Keratinocyte (primary cell): ENCODE data around the gene C20orf204. TPM values are rescaled to one million over a fixed set of nuclear protein-coding genes. Genes with fewer than 3 reads are reported as not detected.
A peak's percentile ranks its signal among the peaks of the same experiment; 100 is the strongest.

ENCODE experiments used
- DNase-seq: peaks from one replicate; pipeline ENCODE4 v3.0.0-alpha.2; 2011; ENCODE audit warnings: low read depth, missing footprints, low spot score
- FAIRE-seq: peaks from 2 replicates; lab custom pipeline; 2011; peaks lifted over from hg19 to GRCh38; lab: Jason Lieb, UNC
- H2AFZ ChIP-seq: 2 replicates; pipeline ENCODE4 v1.6.0; 2012; ENCODE audit warnings: low read length, control low read depth, inconsistent platforms; ENCODE audit not compliant: control insufficient read depth
- H3K27ac ChIP-seq: 2 replicates; pipeline ENCODE4 v1.5.1; 2011; ENCODE audit warnings: low read length; ENCODE audit not compliant: control insufficient read depth, insufficient read depth
- H3K27me3 ChIP-seq: 3 replicates; pipeline ENCODE4 v1.6.0; 2011; ENCODE audit warnings: low read length; ENCODE audit not compliant: control insufficient read depth, insufficient read depth; ENCODE audit errors: extremely low read depth
- H3K36me3 ChIP-seq, 2 experiments: 2 replicates in 1 of 2; 3 replicates in 1 of 2; pipeline ENCODE4 v1.5.1; 2011; ENCODE audit warnings: low read length in 2 of 2, mild to moderate bottlenecking in 1 of 2; ENCODE audit not compliant: control insufficient read depth in 2 of 2, insufficient read depth in 2 of 2; ENCODE audit errors: extremely low read depth in 1 of 2
- H3K4me1 ChIP-seq: 3 replicates; pipeline ENCODE4 v1.5.1; 2011; ENCODE audit warnings: low read length; ENCODE audit not compliant: control insufficient read depth, insufficient read depth; ENCODE audit errors: extremely low read depth
- H3K4me2 ChIP-seq: 3 replicates; pipeline ENCODE4 v1.6.0; 2011; ENCODE audit warnings: low read depth, low read length; ENCODE audit not compliant: control insufficient read depth, insufficient read depth; ENCODE audit errors: extremely low read depth
- H3K4me3 ChIP-seq, 3 experiments: fragments of 200-600 bp in 1 of 3; sonication (generic) in 1 of 3; 2 replicates in 2 of 3; 3 replicates in 1 of 3; pipeline ENCODE4 v1.5.1; 2011 to 2016; ENCODE audit warnings: low read length in 3 of 3, mild to moderate bottlenecking in 3 of 3, control low read depth in 2 of 3, inconsistent platforms in 1 of 3, low read depth in 1 of 3, mixed read lengths in 1 of 3, mixed run types in 1 of 3, moderate library complexity in 1 of 3; ENCODE audit not compliant: control insufficient read depth in 2 of 3, insufficient read depth in 2 of 3; ENCODE audit errors: extremely low read depth in 1 of 3
- H3K79me2 ChIP-seq: 2 replicates; pipeline ENCODE4 v1.6.0; 2012; ENCODE audit warnings: low read length; ENCODE audit not compliant: control insufficient read depth, insufficient read depth
- H3K9ac ChIP-seq: 3 replicates; pipeline ENCODE4 v1.6.0; 2011; ENCODE audit warnings: low read length; ENCODE audit not compliant: control insufficient read depth, insufficient read depth; ENCODE audit errors: extremely low read depth
- H3K9me1 ChIP-seq: 3 replicates; pipeline ENCODE4 v1.6.0; 2011; ENCODE audit warnings: low read length; ENCODE audit not compliant: control insufficient read depth, insufficient read depth; ENCODE audit errors: extremely low read depth
- H3K9me3 ChIP-seq: 2 replicates; pipeline ENCODE4 v1.5.1; 2012; ENCODE audit warnings: low read depth, low read length; ENCODE audit not compliant: control insufficient read depth
- H4K20me1 ChIP-seq: 3 replicates; pipeline ENCODE4 v1.6.0; 2011; ENCODE audit warnings: low read length; ENCODE audit not compliant: control insufficient read depth, insufficient read depth; ENCODE audit errors: extremely low read depth
- CTCF ChIP-seq, 3 experiments: IDR thresholded peaks in 1 of 3; conservative IDR thresholded peaks in 1 of 3; optimal IDR thresholded peaks in 1 of 3; 2 replicates in 2 of 3; 3 replicates in 1 of 3; pipeline versions ENCODE3 to v1.5.1; 2011; ENCODE audit warnings: low read length in 3 of 3, mild to moderate bottlenecking in 3 of 3, moderate library complexity in 2 of 3, control low read depth in 1 of 3, inconsistent platforms in 1 of 3; ENCODE audit not compliant: insufficient read depth in 2 of 3; ENCODE audit errors: extremely low read depth in 1 of 3
- EZH2 ChIP-seq: IDR thresholded peaks from one replicate; pipeline ENCODE4 v1.6.1; 2012; ENCODE audit warnings: inconsistent platforms, mild to moderate bottlenecking, low read length, moderate library complexity
- dilution Hi-C: fragments of 300-500 bp; cut with MboI; formaldehyde crosslinking; loops from one replicate; pipeline ENCODE4 v1.7.0; 2020; ENCODE audit warnings: low sequenced_read_pairs; ENCODE audit not compliant: extremely low pct_ligation_motif_present
- polyA plus RNA-seq, 5 experiments: library from polyadenylated mRNA; depleted of rRNA in 3 of 5; stranded (reverse) in 3 of 5; stranded (forward) in 1 of 5; unstranded in 1 of 5; fragments of >200 nt; gene quantifications; 1 replicate in 1 of 5; 2 replicates in 3 of 5; 3 replicates in 1 of 5; pipeline versions ENCODE4 v1.2.1 to v1.2.3, GENCODE V29; 2011 to 2012; ENCODE audit warnings: missing spikeins in 2 of 5, low read depth in 1 of 5, low replicate concordance in 1 of 5

C20orf204 gene
- polyA plus RNA-seq, 1 donor (not counting 4 experiments of a cell fraction or from before 2014, with no cell fraction given), result 0.08 TPM

GRCh38 chr20:64057628-64058498, 21.9 kb downstream of the C20orf204 start:
- no peaks in the 10 kb centered on the region for H3K9me1 ChIP-seq
- no peak for FAIRE-seq
- H3K4me2 ChIP-seq, result no peak overlapping the region

GRCh38 chr20:64058536-64058935, 22.6 kb downstream of the C20orf204 start:
- TF ChIP-seq EZH2 (no peak), CTCF (optimal IDR thresholded peaks at IDR 0.05 in 1 of 3, IDR thresholded peaks at IDR 0.05 in 1 of 3, conservative IDR thresholded peaks at IDR 0.05 in 1 of 3; ENCODE audit: extremely low read depth in 1 of 3, insufficient read depth in 2 of 3, low read length in 3 of 3) (no peak)
- peaks cover 2% of the 10 kb centered on the region for H4K20me1 ChIP-seq
- H3K27me3 ChIP-seq, result no peaks in the 10 kb centered on the region
- H3K79me2 ChIP-seq, result no peaks in the 10 kb centered on the region
- peaks cover 29% of the 10 kb centered on the region for H3K4me1 ChIP-seq
- dilution Hi-C loops, result no loop called here
- no peak for FAIRE-seq
- no peaks in the 10 kb centered on the region for H3K9me3 ChIP-seq
- H3K27ac ChIP-seq, result no peak overlapping the region
- H3K36me3 ChIP-seq, result no peaks in the 10 kb centered on the region
- no peak for DNase-seq
- H2AFZ ChIP-seq, result no peak overlapping the region
- H3K9me1 ChIP-seq, result no peaks in the 10 kb centered on the region
- H3K4me3 ChIP-seq, result no peak overlapping the region
- no peak overlapping the region for H3K9ac ChIP-seq
- H3K4me2 ChIP-seq, result no peak overlapping the region

More at GRCh38 chr20:64057628-64058498, 21.9 kb downstream of the C20orf204 start:
- H3K27me3 ChIP-seq, result no peaks in the 10 kb centered on the region
- dilution Hi-C loops, result no loop called here
- no peaks in the 10 kb centered on the region for H3K9me3 ChIP-seq
- peaks cover 2% of the 10 kb centered on the region for H4K20me1 ChIP-seq
- no peaks in the 10 kb centered on the region for H3K36me3 ChIP-seq
- no peak overlapping the region for H2AFZ ChIP-seq
- TF ChIP-seq CTCF (optimal IDR thresholded peaks at IDR 0.05 in 1 of 3, IDR thresholded peaks at IDR 0.05 in 1 of 3, conservative IDR thresholded peaks at IDR 0.05 in 1 of 3; ENCODE audit: extremely low read depth in 1 of 3, insufficient read depth in 2 of 3, low read length in 3 of 3) (peak; percentile 84 to 96 (median 96)), EZH2 (no peak)
- H3K4me1 ChIP-seq, result peaks cover 32% of the 10 kb centered on the region
- no peaks in the 10 kb centered on the region for H3K79me2 ChIP-seq
- H3K4me3 ChIP-seq, result no peak overlapping the region
- H3K9ac ChIP-seq, result no peak overlapping the region
- H3K27ac ChIP-seq, result no peak overlapping the region
- DNase-seq, result no peak
